HEK293 (cell line): ENCODE measurements around the gene KLHL17.

ENCODE experiments used
- CTCF ChIA-PET: fragments of 350-600 bp; formaldehyde crosslinking; extraction: SDS; loops from one replicate; lab custom pipeline; 2021; ENCODE audit warnings: antibody characterized with exemption; lab: Yijun Ruan, JAX
- POLR2A ChIA-PET: fragments of 300-600 bp; formaldehyde crosslinking; extraction: SDS; loops from one replicate; lab custom pipeline; 2020; ENCODE audit warnings: antibody characterized with exemption, inconsistent platforms; lab: Yijun Ruan, JAX
- H3K27ac ChIP-seq: fragments of 200-500 bp; sonication (Bioruptor generic); 2 replicates; pipeline ENCODE4 v1.5.1; 2014; ENCODE audit warnings: low read depth, low read length, control low read depth, inconsistent platforms; ENCODE audit errors: extremely low read depth
- H3K36me3 ChIP-seq, 2 experiments: fragments of 200-500 bp in 1 of 2; sonication (Bioruptor generic) in 1 of 2; 1 replicate in 1 of 2; 2 replicates in 1 of 2; pipeline ENCODE4 v1.5.1; 2014 to 2017; ENCODE audit warnings: inconsistent platforms in 2 of 2, low read length in 2 of 2; ENCODE audit not compliant: control insufficient read depth in 2 of 2, insufficient read depth in 1 of 2
- H3K4me1 ChIP-seq: fragments of 200-500 bp; sonication (Bioruptor generic); 2 replicates; pipeline ENCODE4 v1.5.1; 2014; ENCODE audit warnings: mild to moderate bottlenecking, low read length, inconsistent platforms; ENCODE audit not compliant: control insufficient read depth, insufficient read depth
- H3K4me3 ChIP-seq: 2 replicates; pipeline ENCODE4 v1.5.1; 2011; ENCODE audit warnings: low read depth, mild to moderate bottlenecking, control low read depth, low read length, moderate library complexity
- H3K9me3 ChIP-seq: fragments of 200-500 bp; sonication (Bioruptor generic); 2 replicates; pipeline ENCODE4 v1.5.1; 2014; ENCODE audit warnings: low read depth, low read length, inconsistent platforms; ENCODE audit not compliant: control insufficient read depth, insufficient read depth
- HOXD13 ChIP-seq: sonication (generic); formaldehyde crosslinking; IDR thresholded peaks from 2 replicates; pipeline ENCODE4 v1.8.0; 2022; ENCODE audit warnings: missing genetic modification reagents, borderline replicate concordance
- KLF1 ChIP-seq: fragments of 450-650 bp; formaldehyde crosslinking; IDR thresholded peaks from 2 replicates; pipeline ENCODE4 v1.5.1; 2016; ENCODE audit warnings: missing biosample characterization, missing genetic modification characterization
- KLF16 ChIP-seq: fragments of 450-650 bp; formaldehyde crosslinking; IDR thresholded peaks from 2 replicates; pipeline ENCODE4 v1.5.1; 2017; ENCODE audit warnings: missing biosample characterization, missing genetic modification characterization
- PRDM6 ChIP-seq: fragments of 450-650 bp; formaldehyde crosslinking; IDR thresholded peaks from 2 replicates; pipeline ENCODE4 v1.5.1; 2017; ENCODE audit warnings: missing biosample characterization, missing genetic modification characterization
- SCRT2 ChIP-seq: fragments of 450-650 bp; formaldehyde crosslinking; IDR thresholded peaks from 2 replicates; pipeline ENCODE4 v1.5.1; 2016; ENCODE audit warnings: missing biosample characterization, missing genetic modification characterization
- YY1 ChIP-seq: fragments of 450-650 bp; formaldehyde crosslinking; IDR thresholded peaks from 2 replicates; pipeline ENCODE4 v1.5.1; 2018; ENCODE audit warnings: missing biosample characterization, missing genetic modification characterization
- ZBTB20 ChIP-seq: fragments of 450-650 bp; formaldehyde crosslinking; IDR thresholded peaks from 2 replicates; pipeline ENCODE4 v1.5.1; 2016; ENCODE audit warnings: missing biosample characterization, missing genetic modification characterization
- ZEB2 ChIP-seq: fragments of 450-650 bp; formaldehyde crosslinking; IDR thresholded peaks from 2 replicates; pipeline ENCODE4 v1.5.1; 2016; ENCODE audit warnings: missing biosample characterization, missing genetic modification characterization
- ZFP41 ChIP-seq: fragments of 450-650 bp; formaldehyde crosslinking; IDR thresholded peaks from 2 replicates; pipeline ENCODE4 v1.5.1; 2016; ENCODE audit warnings: missing biosample characterization, missing genetic modification characterization, borderline replicate concordance
- ZNF157 ChIP-seq: fragments of 450-650 bp; formaldehyde crosslinking; IDR thresholded peaks from 2 replicates; pipeline ENCODE4 v1.5.1; 2016; ENCODE audit warnings: missing biosample characterization, missing genetic modification characterization
- ZNF174 ChIP-seq: fragments of 450-650 bp; formaldehyde crosslinking; IDR thresholded peaks from 2 replicates; pipeline ENCODE4 v1.5.0; 2017; ENCODE audit warnings: missing biosample characterization, mild to moderate bottlenecking, missing genetic modification characterization
- ZNF19 ChIP-seq: fragments of 450-650 bp; formaldehyde crosslinking; IDR thresholded peaks from 2 replicates; pipeline ENCODE4; 2016; ENCODE audit warnings: missing biosample characterization, missing genetic modification characterization, low read depth
- ZNF23 ChIP-seq: fragments of 450-650 bp; formaldehyde crosslinking; IDR thresholded peaks from 2 replicates; pipeline ENCODE4 v1.5.1; 2016; ENCODE audit warnings: missing biosample characterization, missing genetic modification characterization, borderline replicate concordance
- ZNF24 ChIP-seq: fragments of 450-650 bp; formaldehyde crosslinking; IDR thresholded peaks from 2 replicates; pipeline ENCODE4 v1.5.1; 2016; ENCODE audit warnings: missing biosample characterization, missing genetic modification characterization
- ZNF324 ChIP-seq: fragments of 450-650 bp; formaldehyde crosslinking; IDR thresholded peaks from 2 replicates; pipeline ENCODE4 v1.5.1; 2016; ENCODE audit warnings: missing biosample characterization, missing genetic modification characterization
- ZNF514 ChIP-seq: fragments of 450-650 bp; formaldehyde crosslinking; IDR thresholded peaks from 2 replicates; pipeline ENCODE4 v1.5.1; 2016; ENCODE audit warnings: missing biosample characterization, missing genetic modification characterization
- ZNF530 ChIP-seq: fragments of 450-650 bp; formaldehyde crosslinking; IDR thresholded peaks from 2 replicates; pipeline ENCODE4 v1.5.1; 2016; ENCODE audit warnings: low read depth, missing biosample characterization, missing genetic modification characterization
- ZNF549 ChIP-seq: fragments of 450-650 bp; IDR thresholded peaks from 2 replicates; pipeline ENCODE4 v1.5.1; 2018; ENCODE audit warnings: missing biosample characterization, missing genetic modification characterization, mild to moderate bottlenecking, inconsistent platforms, moderate library complexity
- ZNF558 ChIP-seq: fragments of 450-650 bp; formaldehyde crosslinking; IDR thresholded peaks from 2 replicates; pipeline ENCODE4 v1.5.1; 2016; ENCODE audit warnings: missing biosample characterization, missing genetic modification characterization
- ZNF561 ChIP-seq: fragments of 450-650 bp; IDR thresholded peaks from 2 replicates; pipeline ENCODE4 v1.5.1; 2018; ENCODE audit warnings: missing biosample characterization, missing genetic modification characterization, borderline replicate concordance
- ZNF571 ChIP-seq: fragments of 450-650 bp; formaldehyde crosslinking; IDR thresholded peaks from 2 replicates; pipeline ENCODE4 v1.5.0; 2017; ENCODE audit warnings: missing biosample characterization, missing genetic modification characterization
- ZNF580 ChIP-seq: fragments of 450-650 bp; formaldehyde crosslinking; IDR thresholded peaks from 2 replicates; pipeline ENCODE4 v1.5.1; 2016; ENCODE audit warnings: missing biosample characterization, missing genetic modification characterization
- ZNF626 ChIP-seq: fragments of 450-650 bp; sonication (Bioruptor Pico); formaldehyde crosslinking; IDR thresholded peaks from 2 replicates; pipeline ENCODE4 v1.5.1; 2018; ENCODE audit warnings: missing biosample characterization, missing genetic modification characterization, inconsistent platforms
- ZNF654 ChIP-seq: fragments of 450-650 bp; formaldehyde crosslinking; IDR thresholded peaks from 2 replicates; pipeline ENCODE4 v1.5.1; 2016; ENCODE audit warnings: low read depth, missing biosample characterization, missing genetic modification characterization
- ZNF701 ChIP-seq: fragments of 450-650 bp; formaldehyde crosslinking; IDR thresholded peaks from 2 replicates; pipeline ENCODE4 v1.5.1; 2016; ENCODE audit warnings: missing biosample characterization, missing genetic modification characterization
- ZNF768 ChIP-seq: fragments of 450-650 bp; formaldehyde crosslinking; IDR thresholded peaks from 2 replicates; pipeline ENCODE4 v1.5.1; 2018; ENCODE audit warnings: missing biosample characterization, mild to moderate bottlenecking, missing genetic modification characterization
- ZNF785 ChIP-seq: fragments of 450-650 bp; formaldehyde crosslinking; IDR thresholded peaks from 2 replicates; pipeline ENCODE4 v1.5.1; 2016; ENCODE audit warnings: missing biosample characterization, missing genetic modification characterization
- ZNF843 ChIP-seq: fragments of 450-650 bp; formaldehyde crosslinking; IDR thresholded peaks from 2 replicates; pipeline ENCODE4 v1.5.1; 2016; ENCODE audit warnings: missing biosample characterization, missing genetic modification characterization
- ZSCAN16 ChIP-seq: fragments of 450-650 bp; formaldehyde crosslinking; IDR thresholded peaks from 2 replicates; pipeline ENCODE4 v1.5.1; 2016; ENCODE audit warnings: missing biosample characterization, missing genetic modification characterization
- ZSCAN5A ChIP-seq: fragments of 450-650 bp; formaldehyde crosslinking; IDR thresholded peaks from 2 replicates; pipeline ENCODE4 v1.5.1; 2016; ENCODE audit warnings: missing biosample characterization, missing genetic modification characterization
- TF ChIP-seq, protein P1 (sequence below): IDR thresholded peaks from 2 replicates; pipeline ENCODE4 v1.6.1; 2011; ENCODE audit warnings: mild to moderate bottlenecking, low read depth, low read length, borderline replicate concordance
- TF ChIP-seq, protein P2 (sequence below): fragments of 450-650 bp; formaldehyde crosslinking; IDR thresholded peaks from 2 replicates; pipeline ENCODE4 v1.5.1; 2017; ENCODE audit warnings: missing biosample characterization, missing genetic modification characterization

The KLHL17 gene

GRCh38 chr1:921011-921837 is 39.2 kb upstream of the KLHL17 start:
- H3K4me1 ChIP-seq = peaks cover 27% of the 10 kb centered on the region
- POLR2A ChIA-PET = interaction anchor here (0.6 to 5.2 kb wide), 7 partner anchors 9 to 28 kb away, joined by 5 to 106 read pairs (median 14); no protein-coding TSS in a partner anchor
- no peak overlapping the region for H3K4me3 ChIP-seq
- CTCF ChIA-PET = interaction anchor here (0.6 to 2.4 kb wide), 4 partner anchors 9 to 55 kb away, joined by 3 to 17 read pairs (median 4); no protein-coding TSS in a partner anchor
- H3K36me3 ChIP-seq = peaks cover 0 to 28% of the 10 kb centered on the region in 2 experiments; a peak in 1 of 3 replicates
- H3K9me3 ChIP-seq = no peaks in the 10 kb centered on the region
- H3K27ac ChIP-seq = peak overlapping the region; percentile 63
- peak; percentile 79; the same call in 1 of the 2 replicates for TF ChIP-seq ZBTB20 (tag by site-specific recombination)
- no peak for TF ChIP-seq ZSCAN5A (tag by site-specific recombination)
- peak; percentile 73; the same call in 1 of the 2 replicates for TF ChIP-seq ZNF324
- no peak for TF ChIP-seq ZNF768 (tag by site-specific recombination)
- peak; percentile 97 for TF ChIP-seq ZEB2 (tag by site-specific recombination)
- TF ChIP-seq ZNF530 = no peak
- no peak for TF ChIP-seq ZNF23 (tag by site-specific recombination)
- TF ChIP-seq ZNF571 (tag by site-specific recombination) = no peak
- no peak for TF ChIP-seq ZFP41 (tag by site-specific recombination)
- TF ChIP-seq, protein P1, sequence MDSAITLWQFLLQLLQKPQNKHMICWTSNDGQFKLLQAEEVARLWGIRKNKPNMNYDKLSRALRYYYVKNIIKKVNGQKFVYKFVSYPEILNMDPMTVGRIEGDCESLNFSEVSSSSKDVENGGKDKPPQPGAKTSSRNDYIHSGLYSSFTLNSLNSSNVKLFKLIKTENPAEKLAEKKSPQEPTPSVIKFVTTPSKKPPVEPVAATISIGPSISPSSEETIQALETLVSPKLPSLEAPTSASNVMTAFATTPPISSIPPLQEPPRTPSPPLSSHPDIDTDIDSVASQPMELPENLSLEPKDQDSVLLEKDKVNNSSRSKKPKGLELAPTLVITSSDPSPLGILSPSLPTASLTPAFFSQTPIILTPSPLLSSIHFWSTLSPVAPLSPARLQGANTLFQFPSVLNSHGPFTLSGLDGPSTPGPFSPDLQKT = no peak
- peak; percentile 72 for TF ChIP-seq KLF1 (tag by site-specific recombination)
- no peak for TF ChIP-seq ZNF157 (tag by site-specific recombination)
- TF ChIP-seq ZNF558 (tag by site-specific recombination) = no peak
- TF ChIP-seq ZNF785 = no peak
- TF ChIP-seq ZNF549 = no peak
- TF ChIP-seq HOXD13 (CRISPR knock-in tag) = no peak
- TF ChIP-seq ZSCAN16 (tag by site-specific recombination) = 0 out of 2 replicates have a peak, but pooled peaks have one; percentile 42
- TF ChIP-seq ZNF654 (tag by site-specific recombination) = no peak
- no peak for TF ChIP-seq ZNF701
- no peak; the same call in 1 of the 2 replicates for TF ChIP-seq ZNF580
- peak; percentile 57; the same call in 1 of the 2 replicates for TF ChIP-seq SCRT2 (tag by site-specific recombination)
- TF ChIP-seq ZNF626 (tag by site-specific recombination) = no peak
- TF ChIP-seq ZNF174 = no peak
- no peak for TF ChIP-seq PRDM6 (tag by site-specific recombination)
- no peak for TF ChIP-seq ZNF19 (tag by site-specific recombination)
- peak; percentile 71; the same call in 1 of the 2 replicates for TF ChIP-seq ZNF843 (tag by site-specific recombination)
- TF ChIP-seq ZNF514 = no peak
- peak; percentile 96 for TF ChIP-seq KLF16 (tag by site-specific recombination)
- TF ChIP-seq ZNF24 (tag by site-specific recombination) = peak; percentile 79; the same call in 1 of the 2 replicates
- TF ChIP-seq ZNF561 (tag by site-specific recombination) = peak; percentile 92
- TF ChIP-seq, protein P2, sequence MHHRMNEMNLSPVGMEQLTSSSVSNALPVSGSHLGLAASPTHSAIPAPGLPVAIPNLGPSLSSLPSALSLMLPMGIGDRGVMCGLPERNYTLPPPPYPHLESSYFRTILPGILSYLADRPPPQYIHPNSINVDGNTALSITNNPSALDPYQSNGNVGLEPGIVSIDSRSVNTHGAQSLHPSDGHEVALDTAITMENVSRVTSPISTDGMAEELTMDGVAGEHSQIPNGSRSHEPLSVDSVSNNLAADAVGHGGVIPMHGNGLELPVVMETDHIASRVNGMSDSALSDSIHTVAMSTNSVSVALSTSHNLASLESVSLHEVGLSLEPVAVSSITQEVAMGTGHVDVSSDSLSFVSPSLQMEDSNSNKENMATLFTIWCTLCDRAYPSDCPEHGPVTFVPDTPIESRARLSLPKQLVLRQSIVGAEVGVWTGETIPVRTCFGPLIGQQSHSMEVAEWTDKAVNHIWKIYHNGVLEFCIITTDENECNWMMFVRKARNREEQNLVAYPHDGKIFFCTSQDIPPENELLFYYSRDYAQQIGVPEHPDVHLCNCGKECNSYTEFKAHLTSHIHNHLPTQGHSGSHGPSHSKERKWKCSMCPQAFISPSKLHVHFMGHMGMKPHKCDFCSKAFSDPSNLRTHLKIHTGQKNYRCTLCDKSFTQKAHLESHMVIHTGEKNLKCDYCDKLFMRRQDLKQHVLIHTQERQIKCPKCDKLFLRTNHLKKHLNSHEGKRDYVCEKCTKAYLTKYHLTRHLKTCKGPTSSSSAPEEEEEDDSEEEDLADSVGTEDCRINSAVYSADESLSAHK (tag by site-specific recombination) = peak; percentile 80
- TF ChIP-seq YY1 (tag by site-specific recombination) = peak; percentile 60; the same call in 1 of the 2 replicates
